Skeletal muscle satellite cell (primary cell): ENCODE measurements around the gene IPO13.

ENCODE experiments used
- H3K27me3 ChIP-seq: 2 replicates; pipeline ENCODE4 v1.7.0; 2013; ENCODE audit warnings: low read length; ENCODE audit not compliant: control insufficient read depth, insufficient read depth
- H3K36me3 ChIP-seq: 2 replicates; pipeline ENCODE4 v1.7.0; 2013; ENCODE audit warnings: mild to moderate bottlenecking, control low read depth, low read length; ENCODE audit not compliant: insufficient read depth
- H3K4me1 ChIP-seq: 2 replicates; pipeline ENCODE4 v1.7.0; 2013; ENCODE audit warnings: low read length; ENCODE audit not compliant: control insufficient read depth, insufficient read depth
- H3K4me2 ChIP-seq: 2 replicates; pipeline ENCODE4 v1.7.0; 2013; ENCODE audit warnings: mild to moderate bottlenecking, low read length
- H3K4me3 ChIP-seq: 2 replicates; pipeline ENCODE4 v1.7.0; 2013; ENCODE audit warnings: low read length
- H3K9ac ChIP-seq: 2 replicates; pipeline ENCODE4 v1.7.0; 2013; ENCODE audit warnings: mild to moderate bottlenecking, low read depth, low read length, moderate library complexity
- H3K9me3 ChIP-seq: replicated peaks from 2 replicates; pipeline ENCODE4 v1.7.0; 2013; ENCODE audit warnings: mild to moderate bottlenecking, control low read depth, low read length

The IPO13 gene

DNA sequence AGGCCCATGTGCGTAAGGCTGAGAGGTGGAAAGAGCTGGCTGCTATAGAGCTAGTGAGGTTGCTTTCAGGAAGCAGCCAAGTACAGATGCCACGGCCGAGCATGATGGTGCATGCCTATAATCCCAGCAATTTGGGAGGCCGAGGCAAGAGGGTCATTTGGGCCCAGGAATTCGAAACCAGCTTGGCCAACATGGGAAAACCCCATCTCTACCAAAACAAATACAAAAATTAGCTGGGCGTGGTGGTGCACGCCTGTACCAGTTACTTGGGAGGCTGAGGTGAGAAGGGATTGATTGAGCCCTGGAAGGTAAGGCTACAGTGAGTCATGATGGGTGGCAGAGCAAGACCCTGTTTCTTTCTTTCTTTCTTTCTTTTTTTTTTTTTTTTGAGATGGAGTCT lies 47.3 kb downstream of the IPO13 start:
- Histone ChIP-seq H3K9me3 (no peaks in the 10 kb centered on the region), H3K9ac (no peak overlapping the region), H3K36me3 (no peaks in the 10 kb centered on the region), H3K4me2 (no peak overlapping the region), H3K27me3 (no peaks in the 10 kb centered on the region), H3K4me3 (no peak overlapping the region), H3K4me1 (peaks cover 12% of the 10 kb centered on the region)

DNA sequence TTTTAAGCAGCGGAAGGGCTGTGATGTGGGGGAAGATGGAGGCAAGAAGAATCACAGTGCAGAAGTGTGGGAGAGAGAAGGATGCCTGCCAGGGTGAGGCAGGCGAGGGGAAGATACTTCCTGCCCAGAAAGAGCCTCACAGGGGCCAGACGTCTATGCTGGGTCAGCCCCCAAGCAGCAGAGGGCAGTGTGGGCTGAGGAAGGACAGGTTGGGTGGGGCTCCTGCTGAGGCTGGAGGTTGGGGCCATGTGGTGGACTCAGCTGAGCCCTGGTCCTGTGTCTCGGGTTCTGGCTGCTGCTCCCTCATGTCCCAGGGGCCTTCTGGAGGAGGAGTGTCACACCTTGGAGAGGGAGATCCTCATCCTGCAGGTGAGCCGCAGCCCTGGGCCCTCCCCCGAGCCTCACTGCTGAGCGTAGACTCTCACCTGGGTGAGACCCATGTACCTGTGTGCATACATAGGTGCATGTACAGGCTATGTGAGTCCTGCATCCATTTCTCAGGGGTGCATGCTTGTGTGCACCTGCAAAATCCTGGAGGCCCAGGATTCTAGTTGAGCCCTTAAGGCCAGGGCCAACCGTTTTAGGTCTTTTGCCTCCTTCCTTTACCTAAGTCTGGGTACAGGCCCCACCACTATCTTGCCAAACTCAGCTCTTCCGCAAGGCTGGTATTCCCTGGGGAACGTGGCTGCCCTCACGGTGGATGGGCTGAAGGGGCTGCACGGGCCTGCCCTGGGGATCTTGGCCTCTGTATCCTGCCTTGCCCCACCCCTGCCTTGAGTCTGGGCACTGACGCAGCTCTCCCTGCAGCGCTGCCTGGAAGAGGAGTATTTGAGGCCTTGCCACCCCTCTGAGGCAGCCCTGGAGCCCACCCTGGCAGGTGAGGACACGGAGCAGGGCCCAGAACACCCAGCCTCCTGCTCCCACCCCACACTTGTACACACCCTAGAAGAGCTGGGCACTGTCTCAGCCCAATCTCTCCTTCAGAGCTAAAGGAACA lies 48.3 kb downstream of the IPO13 start:
- H3K9ac ChIP-seq: no peak overlapping the region
- no peak overlapping the region for H3K4me2 ChIP-seq
- no peaks in the 10 kb centered on the region for H3K9me3 ChIP-seq
- peaks cover 19% of the 10 kb centered on the region for H3K4me1 ChIP-seq
- no peaks in the 10 kb centered on the region for H3K27me3 ChIP-seq
- no peaks in the 10 kb centered on the region for H3K36me3 ChIP-seq
- no peak overlapping the region for H3K4me3 ChIP-seq

DNA sequence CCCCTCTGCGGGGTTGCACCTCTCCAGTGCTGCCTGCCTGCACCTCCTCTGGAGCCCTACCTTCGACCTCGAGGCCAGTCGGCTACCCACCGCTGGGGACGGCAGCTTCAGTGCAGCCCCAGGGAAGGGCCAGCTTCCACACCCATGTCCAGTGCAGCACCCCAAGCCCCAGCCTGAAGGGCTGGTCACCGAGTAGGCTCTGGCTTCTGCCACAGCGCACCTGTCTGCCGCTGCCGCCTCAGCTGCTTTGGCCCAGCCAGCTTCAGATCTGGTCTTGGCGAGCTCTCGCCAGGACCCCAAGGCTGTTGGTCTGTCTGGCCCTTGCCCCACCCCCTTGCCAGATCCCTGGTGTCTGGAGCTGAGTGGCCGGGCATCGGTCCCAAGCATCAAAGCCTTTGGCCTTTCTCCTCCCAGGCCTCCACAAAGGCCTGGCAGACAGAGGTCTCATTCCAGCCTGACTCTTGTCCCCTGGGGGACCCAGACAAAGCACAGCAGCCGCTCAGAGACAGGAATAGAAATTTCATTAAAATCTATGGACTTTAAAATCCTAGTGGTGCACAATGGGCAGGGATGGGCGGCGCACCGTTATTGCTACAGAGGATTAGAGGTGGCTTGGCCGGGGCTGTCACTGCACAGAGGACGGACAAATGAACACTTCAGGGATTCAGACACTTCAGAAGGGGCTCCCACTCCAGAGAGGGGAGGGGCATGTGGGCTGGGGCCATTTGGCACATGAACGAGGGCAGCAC lies 49.4 kb downstream of the IPO13 start:
- Histone ChIP-seq H3K9me3 (no peaks in the 10 kb centered on the region), H3K4me3 (no peak overlapping the region), H3K27me3 (no peaks in the 10 kb centered on the region), H3K9ac (no peak overlapping the region), H3K36me3 (no peaks in the 10 kb centered on the region), H3K4me2 (no peak overlapping the region), H3K4me1 (peaks cover 13% of the 10 kb centered on the region)

DNA sequence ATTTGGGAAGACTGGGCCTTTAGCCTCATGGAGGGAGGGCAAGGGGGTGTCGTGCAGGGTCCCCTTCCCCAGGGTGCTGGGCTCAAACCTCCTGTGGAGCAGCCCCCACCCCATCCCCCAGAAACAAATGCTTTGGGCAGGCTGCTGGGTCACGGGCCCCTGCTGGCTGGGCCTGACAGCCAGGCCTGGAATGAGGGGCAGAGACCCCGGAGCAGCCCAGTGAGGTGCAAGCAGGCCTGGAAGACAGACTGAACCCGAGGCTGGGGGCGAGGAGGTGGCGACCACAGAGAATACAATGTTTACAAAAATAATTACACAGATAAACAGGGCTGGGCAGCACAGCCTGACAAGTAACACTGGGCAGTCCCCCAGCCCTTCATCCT lies 50.0 kb downstream of the IPO13 start:
- Histone ChIP-seq H3K36me3 (no peaks in the 10 kb centered on the region), H3K4me1 (peaks cover 11% of the 10 kb centered on the region), H3K4me2 (no peak overlapping the region), H3K27me3 (no peaks in the 10 kb centered on the region), H3K9me3 (no peaks in the 10 kb centered on the region), H3K9ac (no peak overlapping the region), H3K4me3 (no peak overlapping the region)

DNA sequence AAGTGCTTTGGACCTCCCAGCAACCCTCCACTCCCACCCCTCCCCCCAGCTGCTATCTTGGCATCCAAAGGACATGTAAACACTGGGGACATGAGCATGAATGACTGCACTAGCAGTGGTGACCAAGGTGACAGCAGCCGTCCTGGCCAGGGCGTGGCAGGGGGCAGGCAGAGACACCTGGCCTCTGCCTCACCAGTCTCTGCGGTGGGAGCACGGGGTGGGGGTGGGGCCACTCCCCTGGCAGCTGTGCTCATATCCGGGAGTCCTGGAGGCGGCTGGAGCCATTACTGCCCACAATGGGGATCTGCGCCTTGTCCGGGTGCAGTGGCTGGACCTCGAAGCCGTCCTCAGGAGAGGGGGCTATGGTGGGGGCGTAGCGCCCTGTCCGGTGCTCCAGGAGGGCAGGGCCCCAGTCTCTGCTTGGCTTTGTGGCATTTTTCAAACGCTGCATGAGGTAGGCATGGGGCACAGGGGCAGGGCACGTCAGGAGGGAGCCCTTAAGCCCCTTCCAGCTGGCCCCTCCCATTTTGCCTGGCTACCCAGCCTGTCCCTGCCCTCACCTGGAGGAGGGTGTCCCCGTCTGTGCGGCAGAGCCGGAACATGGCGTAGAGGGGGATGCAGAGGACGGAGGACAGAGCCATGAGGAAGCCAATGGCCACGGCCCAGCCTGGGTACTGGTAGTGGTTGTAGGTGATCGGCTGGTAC lies 50.7 kb downstream of the IPO13 start:
- H3K4me1 ChIP-seq: peaks cover 6% of the 10 kb centered on the region
- no peak overlapping the region for H3K4me2 ChIP-seq
- H3K4me3 ChIP-seq: no peak overlapping the region
- no peak overlapping the region for H3K9ac ChIP-seq
- no peaks in the 10 kb centered on the region for H3K27me3 ChIP-seq
- H3K36me3 ChIP-seq: no peaks in the 10 kb centered on the region
- no peaks in the 10 kb centered on the region for H3K9me3 ChIP-seq

DNA sequence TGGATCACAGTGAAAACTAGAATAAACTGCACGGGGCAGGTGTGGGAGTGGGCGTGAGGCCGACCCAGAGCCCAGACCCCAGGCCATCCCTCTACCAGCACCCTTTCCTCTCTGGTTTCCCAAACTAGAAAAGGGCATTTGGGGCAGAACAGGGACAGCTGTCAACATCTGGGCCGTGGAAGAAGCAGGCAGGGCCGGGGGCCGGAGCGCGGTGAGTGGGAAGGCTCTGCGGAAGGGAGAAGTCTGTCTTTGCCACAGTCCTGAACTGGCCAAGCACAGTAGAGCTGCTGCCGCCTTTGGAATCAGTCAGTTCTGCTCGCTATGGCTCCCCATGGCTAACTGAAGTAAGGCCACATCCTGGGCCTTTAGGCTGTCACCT lies 51.2 kb downstream of the IPO13 start:
- Histone ChIP-seq H3K4me1 (peaks cover 6% of the 10 kb centered on the region), H3K27me3 (no peaks in the 10 kb centered on the region), H3K9me3 (no peaks in the 10 kb centered on the region), H3K4me2 (no peak overlapping the region), H3K36me3 (no peaks in the 10 kb centered on the region), H3K4me3 (no peak overlapping the region), H3K9ac (no peak overlapping the region)

DNA sequence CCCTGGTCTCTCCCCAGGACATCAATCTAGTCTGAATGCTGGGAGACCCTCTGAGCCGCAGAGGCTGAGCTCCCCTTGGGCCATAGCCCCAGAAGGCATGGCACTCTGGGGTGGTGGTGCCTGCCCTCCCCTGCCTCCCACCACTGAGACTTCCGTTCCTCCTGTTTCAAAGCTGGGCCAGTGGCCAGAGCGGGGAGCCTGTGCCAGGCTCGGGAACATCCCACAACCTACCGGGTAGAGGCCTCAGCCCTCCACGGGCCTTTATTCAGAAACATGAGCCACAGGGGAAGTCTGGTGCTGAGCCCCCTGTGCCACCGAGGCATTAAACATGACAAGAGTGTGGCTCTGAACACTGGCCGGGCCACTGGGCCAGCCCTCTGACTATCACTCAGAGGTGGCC lies 52.7 kb downstream of the IPO13 start:
- Histone ChIP-seq H3K36me3 (no peaks in the 10 kb centered on the region), H3K27me3 (no peaks in the 10 kb centered on the region), H3K4me3 (no peak overlapping the region), H3K9ac (no peak overlapping the region), H3K9me3 (no peaks in the 10 kb centered on the region), H3K4me2 (no peak overlapping the region), H3K4me1 (peaks cover 6% of the 10 kb centered on the region)

DNA sequence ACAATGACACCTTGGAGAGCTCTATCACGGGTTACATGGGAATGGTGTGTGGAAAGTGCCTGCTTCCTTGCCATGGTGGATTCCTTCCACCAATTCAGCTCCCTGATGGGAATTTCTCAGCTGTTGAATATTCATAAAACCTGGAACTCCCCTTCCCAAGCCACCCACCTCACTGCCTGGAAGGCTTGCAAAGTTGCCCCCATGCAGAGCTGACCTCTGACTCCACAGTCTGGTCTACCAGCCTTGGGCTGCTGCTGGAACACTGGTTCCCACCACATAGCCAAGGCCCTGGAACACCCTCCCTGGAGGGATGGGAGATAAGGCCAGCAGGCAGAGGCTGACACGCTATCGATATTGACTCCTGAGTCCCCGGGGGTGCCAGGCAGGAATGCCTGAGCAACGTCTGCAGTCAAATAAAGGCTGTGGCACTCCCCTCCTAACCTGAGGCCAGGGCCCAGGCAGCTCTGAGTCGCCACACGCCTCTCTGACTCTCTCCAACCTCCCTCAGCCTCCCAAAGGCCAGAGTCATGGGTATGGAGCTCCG lies 53.4 kb downstream of the IPO13 start:
- H3K9ac ChIP-seq: no peak overlapping the region

DNA sequence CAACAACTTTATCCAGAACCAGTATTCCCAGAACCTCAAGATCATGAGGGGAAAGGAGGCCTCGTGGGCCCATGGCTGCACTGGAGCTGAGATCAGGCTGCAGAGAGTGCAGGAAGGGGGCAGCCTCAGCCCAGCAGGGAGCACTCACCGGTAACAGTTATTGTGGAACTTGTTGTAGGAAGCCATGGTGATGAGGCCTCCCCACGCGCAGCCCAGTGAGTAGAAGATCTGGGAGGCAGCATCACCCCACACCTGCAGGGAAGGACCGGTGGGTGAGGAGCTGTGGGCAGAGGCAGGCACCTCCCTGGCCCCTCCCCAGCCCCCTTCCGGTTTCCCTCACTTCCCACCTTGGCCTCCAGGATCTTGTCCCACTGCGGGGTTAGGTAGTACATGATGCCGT lies 55.4 kb downstream of the IPO13 start:
- H3K36me3 ChIP-seq: no peaks in the 10 kb centered on the region
- H3K4me1 ChIP-seq: peaks cover 11% of the 10 kb centered on the region
- no peak overlapping the region for H3K4me2 ChIP-seq

More for the DNA sequence above, 53.4 kb downstream of the IPO13 start:
- Histone ChIP-seq H3K27me3 (no peaks in the 10 kb centered on the region), H3K36me3 (no peaks in the 10 kb centered on the region), H3K4me2 (no peak overlapping the region), H3K9me3 (no peaks in the 10 kb centered on the region), H3K4me3 (no peak overlapping the region), H3K4me1 (peaks cover 6% of the 10 kb centered on the region)

DNA sequence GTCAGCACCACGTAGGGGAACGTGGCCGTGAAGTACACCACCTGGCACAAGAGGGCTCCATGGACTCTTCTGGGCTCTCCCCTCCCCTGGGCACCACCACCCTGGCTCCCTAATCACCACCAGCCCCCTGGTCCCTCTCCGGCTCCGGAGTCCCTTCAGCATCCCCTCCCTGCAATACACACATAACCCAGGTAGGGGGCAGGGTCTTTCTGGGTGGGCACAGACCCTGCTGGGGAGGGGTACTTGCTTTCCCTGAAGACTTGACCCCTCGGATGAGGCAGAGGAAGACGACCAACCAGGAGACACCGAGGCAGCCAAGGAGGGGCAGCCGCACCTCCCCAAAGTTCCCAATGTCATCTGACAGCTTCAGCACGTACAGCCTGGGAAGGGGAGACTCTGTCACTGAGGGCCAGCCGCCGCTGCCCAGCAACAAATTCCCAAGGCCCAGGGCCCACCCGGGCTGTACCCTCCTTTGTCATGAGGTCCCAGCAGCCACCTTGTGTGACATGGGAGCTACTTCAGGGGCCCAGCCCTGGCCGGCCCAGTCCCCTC lies 55.9 kb downstream of the IPO13 start:
- Histone ChIP-seq H3K4me3 (no peak overlapping the region), H3K4me2 (no peak overlapping the region), H3K9ac (no peak overlapping the region), H3K27me3 (no peaks in the 10 kb centered on the region), H3K36me3 (no peaks in the 10 kb centered on the region), H3K4me1 (peaks cover 11% of the 10 kb centered on the region), H3K9me3 (no peaks in the 10 kb centered on the region)

More for the DNA sequence above, 55.4 kb downstream of the IPO13 start:
- Histone ChIP-seq H3K9ac (no peak overlapping the region), H3K9me3 (no peaks in the 10 kb centered on the region), H3K27me3 (no peaks in the 10 kb centered on the region), H3K4me3 (no peak overlapping the region)

DNA sequence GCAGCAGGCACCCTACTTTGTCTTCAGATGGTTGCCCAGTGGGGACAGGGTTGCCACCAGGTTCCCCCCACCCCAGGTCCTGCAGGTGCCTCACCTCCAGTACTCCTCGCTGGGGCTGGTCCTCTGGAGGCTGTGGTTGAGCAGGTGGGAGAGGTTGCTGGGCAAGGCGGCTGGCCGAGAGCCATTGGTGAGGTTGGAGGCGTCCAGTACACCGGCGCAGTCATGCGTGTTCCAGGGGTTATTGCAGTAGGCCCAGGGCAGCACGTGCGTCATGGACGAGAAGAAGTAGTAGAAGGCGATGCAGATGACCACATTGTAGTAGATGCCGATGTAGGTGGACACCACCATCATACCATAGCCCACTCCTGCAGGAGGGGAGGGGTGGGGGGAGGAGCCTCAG lies 61.5 kb downstream of the IPO13 start:
- H3K9me3 ChIP-seq: no peaks in the 10 kb centered on the region
- H3K4me3 ChIP-seq: no peak overlapping the region
- no peak overlapping the region for H3K4me2 ChIP-seq
- no peak overlapping the region for H3K9ac ChIP-seq
- no peaks in the 10 kb centered on the region for H3K36me3 ChIP-seq
- H3K4me1 ChIP-seq: peaks cover 4% of the 10 kb centered on the region
- no peaks in the 10 kb centered on the region for H3K27me3 ChIP-seq
